Activated CD8-positive, alpha-beta memory T cell treated with anti-CD3 and anti-CD28 coated beads for 1 hour (primary cell): ENCODE measurements around the gene RNF223.

Experiments used
- DNase-seq, 2 donors: peaks; one replicate each; pipeline ENCODE4 v3.0.0-alpha.2; 2020; ENCODE audit warnings: low read depth in 1 of 2; ENCODE audit errors: extremely low read depth in 1 of 2

RNF223 gene

DNA sequence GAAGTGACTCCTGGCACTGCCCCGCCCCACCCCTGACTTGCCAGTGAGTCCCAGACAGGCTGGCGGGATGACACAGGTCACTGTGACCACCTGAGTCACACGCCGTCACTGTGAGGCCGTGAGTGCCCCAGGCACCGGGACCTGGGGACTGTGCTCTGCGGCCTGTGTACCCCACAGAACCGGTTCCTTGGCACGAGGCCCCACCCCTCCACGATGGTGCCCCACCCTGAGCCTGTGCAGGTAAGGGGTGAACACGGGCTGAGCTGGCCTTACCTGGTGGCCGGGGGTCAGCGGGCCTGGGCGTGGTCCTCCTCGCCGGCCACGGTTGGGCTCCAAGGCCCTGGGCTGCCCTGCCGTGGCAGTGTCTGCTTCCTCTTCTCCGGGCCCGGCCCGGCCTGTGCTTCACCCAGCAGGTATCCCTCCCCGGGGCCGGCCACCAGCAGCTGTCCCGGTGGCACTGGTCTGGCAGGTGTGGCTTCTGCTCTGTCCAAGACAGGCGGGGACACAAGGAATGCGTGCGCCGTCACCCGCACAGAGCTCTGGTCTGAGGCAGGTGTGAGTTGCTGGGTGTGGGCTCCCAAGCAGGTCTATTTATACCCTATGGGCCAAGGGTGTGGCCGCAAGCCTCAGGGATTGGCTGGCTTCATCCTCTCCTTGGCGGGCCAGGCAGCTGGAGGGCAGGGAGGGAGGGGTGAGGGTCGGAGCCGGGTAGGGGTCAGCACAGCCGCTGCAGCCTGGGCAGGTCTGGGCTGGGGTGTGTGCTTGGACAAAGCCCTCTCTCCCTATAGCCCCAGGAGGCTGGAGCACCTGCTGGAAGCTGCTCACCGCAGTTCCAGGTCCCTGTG is at the start of gene RNF223:
Gene RNF223 (minus strand): TSS at position 564 of the 845 bp plus-strand sequence. CDS start 1,740 bp downstream, outside the sequence.
- no peak for DNase-seq

DNA sequence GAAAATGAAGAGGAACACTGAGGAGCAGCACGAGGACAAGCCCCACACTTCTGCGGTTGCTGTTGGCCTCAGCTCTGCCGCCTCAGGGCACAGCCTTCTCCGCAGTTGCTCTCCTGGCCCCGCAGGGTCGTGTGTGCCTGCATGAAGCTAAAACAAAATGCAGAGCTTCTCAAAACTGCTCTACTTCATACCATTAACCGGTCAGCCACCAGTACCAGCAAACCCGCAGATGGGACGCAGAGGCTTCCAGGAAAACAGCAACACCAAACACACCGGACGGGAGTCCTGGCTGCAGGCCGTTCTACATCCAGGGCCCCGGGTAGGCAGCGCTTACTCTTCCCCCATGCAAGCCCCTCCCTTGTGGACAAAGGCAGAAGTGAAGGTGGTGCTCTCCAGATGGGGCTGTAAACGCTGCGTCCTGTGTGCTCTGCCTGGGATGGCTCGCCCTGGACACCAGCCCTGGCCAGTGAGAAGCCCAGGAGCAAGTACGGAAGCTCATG is 48.9 kb upstream of the RNF223 start:
- no peak for DNase-seq

DNA sequence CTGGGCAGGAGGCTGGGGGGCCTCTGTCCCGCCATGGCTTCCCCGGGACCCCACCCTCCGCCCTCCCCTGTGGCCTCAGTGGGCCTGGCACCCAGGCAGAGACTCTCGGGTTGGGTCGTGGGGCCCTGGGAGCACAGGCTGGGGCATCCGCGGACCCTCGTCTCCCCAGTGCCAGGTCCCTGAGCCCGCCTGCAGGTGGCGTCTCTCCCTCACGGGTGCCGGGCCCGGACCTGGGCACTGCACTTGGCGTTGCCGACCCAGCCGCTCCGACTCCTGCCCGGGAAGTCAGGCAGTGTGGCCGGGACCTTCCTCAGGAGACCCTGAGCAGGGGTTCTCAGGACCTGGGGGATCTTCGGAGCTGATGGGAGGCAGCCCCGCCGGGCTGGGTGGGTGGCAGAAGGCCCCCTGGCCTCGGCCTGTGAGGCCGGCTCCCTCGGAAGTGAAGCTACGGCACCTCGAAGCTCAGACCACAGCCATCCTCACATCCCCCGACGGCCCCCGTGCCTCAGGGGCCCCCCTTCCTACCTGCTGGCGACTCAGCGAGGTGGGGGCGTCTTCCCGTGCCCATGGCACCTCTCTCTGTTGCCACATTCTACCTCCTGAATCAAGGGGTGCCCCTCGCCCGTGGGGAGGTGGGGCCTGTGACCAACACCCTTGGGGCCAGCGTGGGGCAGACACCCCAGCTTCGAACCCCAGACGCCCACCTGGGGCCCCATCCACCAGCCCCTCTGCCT is 48.1 kb upstream of the RNF223 start:
- DNase-seq, result peak; percentile 65 to 78

DNA sequence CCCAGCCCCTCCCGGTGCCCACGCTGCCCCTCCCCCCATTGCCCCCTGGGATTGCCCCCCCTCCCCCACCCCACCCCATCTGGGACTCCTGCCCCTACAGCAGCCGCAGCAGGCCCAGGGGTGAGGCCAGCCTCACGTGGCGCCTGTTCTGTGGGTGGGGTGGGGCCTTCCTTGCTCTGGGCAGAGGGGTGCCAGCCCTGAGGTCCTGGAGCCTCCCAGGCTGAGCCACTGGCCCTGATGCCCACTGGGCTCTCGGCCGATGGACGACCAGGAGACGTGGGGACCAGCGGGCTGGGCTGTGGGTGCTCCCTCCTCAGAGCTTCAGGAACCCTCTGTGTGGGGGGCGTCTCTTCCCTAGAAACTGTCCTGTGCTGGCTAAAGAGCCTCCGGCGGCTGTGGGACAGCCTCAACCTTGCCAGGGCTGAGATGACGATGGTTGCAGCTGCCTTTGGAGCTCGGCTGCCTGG is 47.5 kb upstream of the RNF223 start:
- no peak for DNase-seq

DNA sequence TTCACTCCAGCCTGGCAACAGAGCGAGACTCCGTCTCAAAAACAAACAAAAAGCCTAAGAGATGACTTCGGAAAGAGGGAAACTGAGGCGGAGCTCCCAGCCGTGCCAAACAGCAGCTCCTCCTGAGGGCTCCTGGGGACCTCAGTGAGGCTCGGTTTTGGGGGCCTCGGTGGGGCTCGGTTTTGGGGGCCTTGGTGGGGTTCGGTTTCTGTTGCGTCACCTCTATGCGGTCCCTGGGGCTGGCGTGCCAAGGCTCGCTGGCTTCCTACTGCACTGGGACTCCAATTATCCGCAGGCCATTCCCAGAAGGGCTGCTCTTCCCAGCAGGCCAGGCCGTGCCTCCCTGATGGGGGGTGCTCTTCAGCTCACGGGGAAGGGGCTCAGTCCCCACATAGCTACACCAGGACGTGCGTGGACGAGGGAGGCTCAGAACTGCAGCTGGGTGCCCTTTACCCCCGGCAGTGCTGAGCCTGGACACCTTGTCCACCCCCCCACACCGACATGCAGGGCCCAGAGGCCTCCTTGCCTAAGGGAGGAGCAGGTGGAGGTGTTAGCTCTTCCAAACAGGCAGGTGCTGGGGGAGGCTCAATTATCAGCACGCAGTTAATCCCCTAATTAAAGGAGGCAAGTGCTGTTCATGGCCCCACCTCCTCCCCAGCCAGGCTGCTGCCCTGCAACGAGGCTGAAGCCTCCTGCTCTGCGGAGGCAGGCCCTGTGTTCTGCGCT is 46.9 kb upstream of the RNF223 start:
- no peak for DNase-seq

DNA sequence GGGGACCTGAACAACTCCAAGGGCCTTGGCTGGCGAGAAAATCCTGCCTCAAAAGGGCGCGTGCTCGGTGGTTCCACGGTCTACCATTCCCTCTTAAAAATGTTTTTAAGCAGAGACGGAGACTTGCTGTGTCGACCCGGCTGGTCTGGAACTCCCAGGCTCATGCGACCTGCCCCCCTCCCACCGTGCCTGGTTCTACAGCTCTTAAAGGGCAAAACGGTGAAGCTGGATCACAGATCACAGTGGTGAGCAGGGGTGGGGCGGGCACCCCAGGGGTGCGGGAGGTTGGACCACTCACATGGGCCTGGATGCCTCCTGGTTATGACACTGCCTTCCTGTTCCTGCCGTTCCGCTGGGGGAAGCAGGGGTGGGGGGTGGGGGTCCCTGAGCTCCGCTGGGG is 46.0 kb upstream of the RNF223 start:
- DNase-seq, result no peak

DNA sequence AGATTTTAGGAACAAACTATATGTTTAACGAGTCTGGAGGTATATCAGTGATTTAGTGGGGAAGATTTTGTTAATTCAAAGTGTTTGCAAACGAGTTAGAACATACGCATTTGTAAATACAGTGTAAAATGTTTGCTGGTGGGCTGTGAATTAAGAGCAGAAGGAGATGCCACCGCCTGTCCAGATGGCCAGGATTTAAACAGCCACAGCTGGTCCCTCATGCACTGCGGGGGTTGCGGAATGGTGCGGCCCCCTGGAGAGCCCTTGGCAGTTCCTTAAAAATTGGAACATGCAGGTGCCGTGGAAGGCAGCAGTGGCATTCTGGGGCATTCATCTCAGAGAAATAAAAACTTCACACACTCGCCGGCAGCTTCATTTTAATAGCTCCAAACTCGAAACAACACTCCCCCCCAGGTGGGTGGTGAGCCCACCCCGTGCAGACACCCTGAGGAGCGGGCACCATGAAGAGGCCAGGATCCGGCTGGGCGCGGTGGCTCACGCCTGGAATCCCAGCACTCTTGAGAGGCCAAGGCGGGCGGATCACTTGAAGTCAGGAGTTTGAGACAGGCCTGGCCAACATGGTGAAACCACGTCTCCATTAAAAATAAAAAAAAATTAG is 45.3 kb upstream of the RNF223 start:
- DNase-seq, result no peak

DNA sequence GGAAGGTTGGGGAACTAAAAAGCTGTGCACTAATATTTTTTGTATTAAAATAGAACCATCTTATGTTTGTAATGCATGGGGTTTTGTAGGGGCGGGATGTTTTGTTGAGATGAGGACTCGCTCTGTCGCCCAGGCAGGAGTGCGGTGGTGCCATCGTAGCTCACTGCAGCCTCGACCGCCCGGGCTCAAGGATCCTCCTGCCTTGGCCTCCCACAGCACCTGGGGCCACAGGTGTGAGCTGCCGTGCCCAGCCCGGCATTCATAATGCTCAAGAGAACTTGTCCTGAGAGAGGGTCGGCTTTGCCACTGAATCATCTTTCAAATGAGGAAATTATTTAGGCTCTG is 44.7 kb upstream of the RNF223 start:
- no peak for DNase-seq

DNA sequence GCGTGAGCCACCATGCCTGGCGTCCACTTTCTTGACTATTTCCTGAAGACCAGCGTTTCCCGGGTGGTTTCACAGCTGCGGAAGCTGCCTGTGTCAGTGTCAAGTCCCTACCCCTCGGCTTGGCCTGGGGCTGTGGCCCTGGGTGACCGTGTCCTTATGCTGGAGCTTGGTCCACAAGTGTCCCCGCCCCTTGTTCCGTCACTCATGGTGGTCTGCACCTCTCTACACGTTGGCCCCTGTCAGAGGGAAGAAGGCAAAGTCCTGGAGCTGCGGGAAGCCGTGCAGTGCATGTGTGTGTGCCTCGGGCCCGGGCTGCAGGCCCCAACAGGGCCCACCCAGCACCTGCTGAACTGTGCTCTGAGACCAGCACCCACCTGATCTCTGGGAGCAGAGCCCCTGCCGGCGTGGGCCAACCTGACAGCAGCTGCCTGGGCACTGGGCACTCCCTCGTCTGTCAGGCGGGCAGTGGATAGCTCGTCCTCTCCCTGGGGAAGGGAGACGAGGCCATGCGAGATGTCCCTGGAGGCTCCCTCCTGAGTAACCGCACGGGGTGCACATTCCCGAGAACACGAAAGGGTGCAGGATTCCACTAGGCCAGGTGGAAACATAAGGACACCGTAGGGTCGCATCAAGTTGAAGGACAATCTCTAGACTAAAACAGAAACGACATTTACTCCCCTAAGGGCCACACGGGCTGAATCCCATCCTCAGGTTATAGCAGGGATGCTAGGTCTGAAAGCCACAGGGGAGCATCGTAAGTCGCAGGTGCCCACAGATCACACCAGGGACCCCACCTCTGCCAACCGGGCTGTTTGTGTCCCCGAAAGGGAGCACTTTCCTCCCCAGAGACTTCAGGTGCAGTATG is 44.1 kb upstream of the RNF223 start:
- DNase-seq, result no peak

DNA sequence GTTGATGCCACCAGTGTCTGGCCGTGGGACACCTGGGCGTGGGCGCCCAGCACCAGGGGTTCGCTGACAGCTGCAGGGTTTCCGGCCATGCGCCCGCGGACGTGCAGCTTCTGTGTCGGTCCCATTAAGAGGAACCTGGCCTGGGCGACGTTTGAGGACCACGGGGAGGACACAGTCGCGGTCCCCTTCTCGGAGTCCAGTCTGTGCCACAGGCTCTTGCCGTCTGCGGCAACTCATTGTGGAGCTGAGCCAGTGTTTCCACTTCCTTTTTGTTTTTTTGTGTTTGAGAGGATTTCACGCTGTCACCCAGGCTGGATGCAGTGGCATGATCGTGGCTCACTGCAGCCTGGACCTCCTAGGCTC is 43.3 kb upstream of the RNF223 start:
- DNase-seq, result no peak

DNA sequence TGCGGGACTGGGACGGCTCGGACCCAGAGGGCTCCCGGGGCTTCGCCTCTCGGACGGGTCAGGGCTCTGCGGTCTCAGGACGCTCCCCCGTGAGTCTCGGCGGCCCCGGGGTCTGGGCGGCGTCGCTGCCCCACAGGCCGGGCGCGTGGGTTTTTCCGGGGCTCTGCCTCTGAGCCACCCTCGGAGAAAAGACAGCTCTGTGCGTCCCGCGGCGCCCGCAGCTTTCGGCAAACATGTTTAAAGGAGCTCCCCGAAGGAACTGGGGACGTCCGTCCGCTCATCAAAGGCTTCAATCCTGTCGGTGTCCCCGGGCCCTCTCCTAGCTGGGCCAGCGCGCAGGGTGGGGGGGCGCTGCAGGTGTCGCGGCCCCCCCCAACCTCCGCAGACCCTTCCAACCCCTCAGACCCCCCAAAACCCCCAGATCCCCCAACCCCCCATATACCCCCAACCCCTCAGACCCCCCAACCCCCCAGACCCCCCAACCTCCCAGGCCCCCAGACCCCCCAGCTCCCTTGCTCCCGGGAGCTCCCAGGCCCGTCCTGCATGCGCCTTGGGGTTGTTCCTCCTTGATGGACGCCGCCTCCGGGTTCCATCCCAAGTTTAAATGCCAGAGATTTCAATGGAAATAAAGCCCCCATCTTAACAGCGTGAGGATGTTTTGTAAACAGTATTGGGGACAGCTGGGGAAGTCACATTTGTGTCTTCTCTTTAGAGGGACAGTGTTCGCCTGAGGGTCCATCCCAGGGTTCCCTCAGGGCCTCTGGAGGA is 42.8 kb upstream of the RNF223 start:
- no peak for DNase-seq

DNA sequence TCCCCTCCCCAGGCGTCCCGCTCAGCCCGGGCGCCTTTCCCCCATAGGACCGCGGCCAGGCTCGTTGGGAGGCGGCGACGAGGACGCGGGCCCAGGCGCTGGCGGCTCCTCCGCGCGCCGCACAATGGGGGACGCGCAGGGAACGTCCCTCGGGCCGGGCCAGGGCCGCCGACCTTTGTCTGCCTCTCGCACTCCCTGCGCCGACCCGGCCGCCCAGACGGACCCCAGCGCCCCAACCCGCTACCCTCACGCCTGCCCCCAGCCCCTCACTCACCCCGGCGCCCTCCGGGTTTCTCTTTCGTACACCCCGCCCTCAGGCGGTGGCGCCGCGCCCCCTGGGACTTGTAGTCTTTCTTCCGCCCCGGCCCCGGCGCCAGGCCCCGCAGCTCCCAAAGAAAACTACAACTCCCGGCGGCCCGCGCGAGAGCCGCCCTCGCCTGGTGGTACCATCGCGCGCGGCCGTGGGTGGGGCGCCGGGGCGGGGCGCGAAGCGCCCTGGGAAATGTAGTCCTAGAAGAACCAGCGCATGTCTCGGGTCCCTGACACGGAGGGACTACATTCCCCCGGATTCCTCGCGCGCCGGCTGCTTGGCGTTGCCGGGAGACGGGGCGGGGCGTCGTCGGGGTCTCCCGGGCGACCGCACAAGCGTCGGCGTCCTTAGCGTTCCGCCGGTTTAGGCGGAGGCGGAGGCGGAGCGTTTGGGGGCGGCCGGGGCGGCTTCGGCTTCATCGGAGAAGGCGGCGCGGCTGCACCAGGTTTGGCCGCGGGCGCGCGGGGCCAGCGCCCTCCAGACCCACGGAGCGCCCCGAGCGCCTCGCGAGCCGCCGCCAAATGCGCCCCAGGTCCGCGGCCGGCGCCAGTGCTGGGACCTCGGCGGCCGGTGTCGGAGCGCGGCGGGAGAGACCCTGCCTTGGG is 41.9 kb upstream of the RNF223 start, which contains the start of gene C1orf159:
Gene C1orf159 (minus strand): TSS at position 304 of the 915 bp plus-strand sequence. CDS start 24,546 bp downstream, outside the sequence.
- DNase-seq, result peak; percentile 93 to 99

DNA sequence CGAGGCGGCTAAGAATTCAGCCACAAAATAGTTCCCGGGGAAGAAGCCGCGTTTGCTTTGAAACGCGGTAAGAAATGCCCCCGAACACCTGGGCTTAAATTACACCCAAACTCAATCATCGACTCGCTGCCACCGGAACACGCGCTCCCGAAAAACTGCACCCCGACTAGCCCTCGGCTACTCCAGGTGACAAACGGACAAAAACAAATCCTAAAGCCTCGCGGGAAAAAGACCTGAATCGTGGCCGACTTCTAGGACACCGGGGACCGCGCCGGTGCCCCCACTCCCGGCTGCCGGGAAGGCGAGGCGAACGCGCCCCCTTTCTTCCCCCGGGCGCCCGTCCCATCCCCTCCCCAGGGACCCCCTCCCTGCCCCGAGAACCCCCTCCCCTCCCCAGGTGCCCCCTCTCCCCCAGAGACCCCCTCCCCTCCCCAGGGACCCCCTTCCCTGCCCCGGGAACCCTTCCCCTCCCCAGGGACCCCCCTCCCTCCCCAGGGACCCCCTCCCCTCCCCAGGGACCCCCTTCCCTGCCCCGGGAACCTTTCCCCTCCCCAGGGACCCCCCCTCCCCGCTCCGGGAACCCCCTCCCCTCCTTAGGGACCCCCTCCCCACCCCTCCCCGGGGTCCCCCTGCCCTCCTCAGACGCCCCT is 41.2 kb upstream of the RNF223 start:
- DNase-seq, result no peak

DNA sequence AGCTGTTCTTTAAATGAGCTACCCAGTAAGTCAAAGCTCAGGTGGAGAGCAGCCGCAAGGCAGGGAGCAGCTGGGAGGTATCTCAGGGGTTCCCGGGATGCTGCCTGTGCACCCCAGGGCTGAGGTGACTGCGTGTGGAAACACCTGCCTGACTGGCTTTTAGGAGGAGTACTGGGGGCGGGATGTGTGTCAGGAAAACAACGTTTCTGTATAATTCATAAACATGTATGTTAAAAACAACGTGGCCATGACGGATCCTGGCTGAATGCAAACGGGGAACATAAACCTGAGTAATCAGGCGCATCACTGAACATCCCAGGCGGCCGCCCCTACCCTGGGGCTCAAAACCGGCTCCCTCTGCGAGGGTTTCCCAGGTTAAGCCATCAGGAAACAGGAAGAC is 40.3 kb upstream of the RNF223 start:
- no peak for DNase-seq

DNA sequence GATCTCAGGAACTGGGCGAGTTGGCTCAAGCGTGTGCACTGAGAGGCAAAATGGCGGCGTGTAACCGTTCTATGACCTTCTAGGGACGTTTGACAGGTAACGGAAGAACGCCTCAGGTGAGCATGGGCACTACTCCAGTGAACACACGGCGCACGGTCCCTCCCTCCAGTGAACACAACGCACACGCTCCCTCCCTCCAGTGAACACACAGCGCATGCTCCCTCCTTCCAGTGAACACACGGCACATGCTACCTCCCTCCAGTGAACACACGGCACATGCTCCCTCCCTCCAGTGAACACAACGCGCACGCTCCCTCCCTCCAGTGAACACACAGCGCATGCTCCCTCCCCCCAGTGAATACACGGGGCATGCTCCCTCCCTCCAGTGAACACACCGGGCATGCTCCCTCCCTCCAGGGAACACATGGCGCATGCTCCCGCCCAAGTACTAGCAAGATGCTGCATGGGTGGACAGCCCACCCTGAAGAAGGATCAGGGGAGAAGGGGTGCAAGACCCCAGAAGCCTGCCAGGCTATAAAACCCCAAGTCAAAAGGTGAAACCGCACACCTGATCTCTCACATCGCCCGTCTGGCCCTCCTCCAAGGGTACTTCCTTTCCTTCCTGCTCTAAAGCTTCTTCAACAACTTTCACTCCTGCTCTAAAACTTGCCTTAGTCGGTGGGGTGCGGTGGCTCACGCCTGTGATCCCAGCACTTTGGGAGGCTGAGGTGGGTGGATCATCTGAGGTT is 38.3 kb upstream of the RNF223 start:
- no peak for DNase-seq

DNA sequence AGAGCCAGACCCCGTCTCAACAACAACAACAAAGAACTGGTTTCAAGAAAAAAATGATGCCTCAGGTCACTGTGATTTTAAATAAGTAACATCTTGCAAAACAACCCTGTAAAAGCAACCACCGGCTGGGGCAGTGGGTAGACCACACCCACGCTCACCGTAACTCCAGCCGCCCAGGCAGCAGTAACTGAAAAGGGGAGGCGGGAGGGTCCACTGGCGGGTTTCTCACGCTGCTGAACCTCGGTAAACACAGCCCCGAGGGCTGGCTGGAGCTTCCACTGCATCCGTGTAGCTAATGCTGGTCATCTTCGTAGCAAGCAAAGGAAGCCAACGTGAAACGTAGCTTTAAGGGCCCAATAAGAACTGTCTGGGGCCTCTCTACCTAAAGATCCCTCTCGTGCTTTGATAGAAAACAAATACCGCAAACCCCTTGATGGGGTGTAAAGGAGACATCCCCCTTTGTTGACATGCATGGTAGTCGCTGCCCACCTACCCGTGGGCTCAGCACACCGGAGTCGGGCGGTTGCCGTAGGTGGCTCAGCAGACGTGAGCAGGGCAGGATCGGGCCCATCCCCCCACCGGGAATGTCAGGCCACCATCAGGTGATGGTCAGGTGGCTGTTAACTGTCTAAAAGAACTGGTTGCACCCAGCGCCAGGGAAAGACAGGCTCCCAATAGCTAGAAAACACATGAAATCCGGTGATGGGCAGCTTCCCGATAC is 37.6 kb upstream of the RNF223 start:
- no peak for DNase-seq
